HG03095 (cell line): Measurements from ENCODE around the gene PIWIL1.

ENCODE experiments used
- ATAC-seq: cut with Tn5 transposase; IDR thresholded peaks from one replicate; pipeline ENCODE4 v1.9.1; 2021; ENCODE audit warnings: moderate library complexity; ENCODE audit not compliant: unreplicated experiment

Gene PIWIL1

GRCh38 chr12:130337488-130338303 is at the start of gene PIWIL1:
Gene PIWIL1 (plus strand): TSS chr12:130337887. CDS start chr12:130342592, 4,705 bp downstream.
- ATAC-seq = no peak

GRCh38 chr12:130288206-130288605 is 49.5 kb upstream of the PIWIL1 start:
- ATAC-seq = no peak

GRCh38 chr12:130288691-130289090 is 49.0 kb upstream of the PIWIL1 start:
- no peak for ATAC-seq

- no peak for ATAC-seq
Observed at GRCh38 chr12:130290114-130290513, 47.6 kb upstream of the PIWIL1 start.

GRCh38 chr12:130298322-130299021 is 39.2 kb upstream of the PIWIL1 start:
- ATAC-seq = no peak

GRCh38 chr12:130299574-130299973 is 38.1 kb upstream of the PIWIL1 start:
- no peak for ATAC-seq

- no peak for ATAC-seq
Observed at GRCh38 chr12:130300090-130300489, 37.6 kb upstream of the PIWIL1 start.

- ATAC-seq = no peak
Observed at GRCh38 chr12:130300737-130301535, 36.8 kb upstream of the PIWIL1 start.

- ATAC-seq = no peak
Observed at GRCh38 chr12:130301559-130301958, 36.1 kb upstream of the PIWIL1 start.

- no peak for ATAC-seq
Observed at GRCh38 chr12:130303781-130304180, 33.9 kb upstream of the PIWIL1 start.

- no peak for ATAC-seq
Observed at GRCh38 chr12:130307859-130308258, 29.8 kb upstream of the PIWIL1 start.

GRCh38 chr12:130308393-130308792 is 29.3 kb upstream of the PIWIL1 start:
- ATAC-seq = no peak

GRCh38 chr12:130316251-130316650 is 21.4 kb upstream of the PIWIL1 start:
- ATAC-seq = no peak

- ATAC-seq = no peak
Observed at GRCh38 chr12:130320536-130320935, 17.2 kb upstream of the PIWIL1 start.

GRCh38 chr12:130322263-130322662 is 15.4 kb upstream of the PIWIL1 start:
- ATAC-seq = no peak

- ATAC-seq = no peak
Observed at GRCh38 chr12:130330685-130331084, 7.0 kb upstream of the PIWIL1 start.

GRCh38 chr12:130331146-130331545 is 6.5 kb upstream of the PIWIL1 start:
- ATAC-seq = no peak

- no peak for ATAC-seq
Observed at GRCh38 chr12:130333341-130333740, 4.3 kb upstream of the PIWIL1 start.

GRCh38 chr12:130334399-130334798 is 3.3 kb upstream of the PIWIL1 start:
- no peak for ATAC-seq

- no peak for ATAC-seq
Observed at GRCh38 chr12:130334937-130335336, 2.8 kb upstream of the PIWIL1 start.
